K562 (cell line): ENCODE data around the gene SERTAD1. TPM values are rescaled to one million over a fixed set of nuclear protein-coding genes. Genes with fewer than 3 reads are reported as not detected.

ENCODE experiments used
- ARHGAP35 ChIP-seq: fragments of 450-650 bp; IDR thresholded peaks from 2 replicates; pipeline ENCODE4 v1.6.1; 2018; ENCODE audit not compliant: partially characterized antibody
- EP300 ChIP-seq: IDR thresholded peaks from 2 replicates; pipeline ENCODE4 v1.6.1; 2012; ENCODE audit warnings: low read length, improper control_type of control experiment
- FOXK2 ChIP-seq, 2 experiments: fragments of 450-650 bp; IDR thresholded peaks in 1 of 2; conservative IDR thresholded peaks in 1 of 2; 2 replicates each; pipeline ENCODE4 v1.6.1; 2016; ENCODE audit warnings: low read depth in 2 of 2, mild to moderate bottlenecking in 1 of 2
- FOXM1 ChIP-seq, 2 experiments: fragments of 450-650 bp in 1 of 2; sonication (generic) in 1 of 2; formaldehyde crosslinking in 1 of 2; IDR thresholded peaks; 2 replicates each; pipeline versions ENCODE4 v1.6.1 to v1.9.0; 2017 to 2022; ENCODE audit warnings: low read depth in 2 of 2, mild to moderate bottlenecking in 2 of 2, missing genetic modification reagents in 1 of 2, moderate library complexity in 1 of 2
- HDAC6 ChIP-seq: IDR thresholded peaks from 2 replicates; pipeline ENCODE4 v1.6.1; 2012; ENCODE audit warnings: low read depth, mild to moderate bottlenecking, control low read depth, inconsistent platforms, low read length, moderate library complexity
- MBD1 ChIP-seq: fragments of 250-450 bp; sonication (Bioruptor Pico); IDR thresholded peaks from 2 replicates; pipeline ENCODE4 v1.8.0; 2022; ENCODE audit warnings: inconsistent platforms
- MTA1 ChIP-seq: fragments of 450-650 bp; IDR thresholded peaks from 2 replicates; pipeline ENCODE4 v1.6.1; 2017; ENCODE audit warnings: borderline replicate concordance
- NCOA6 ChIP-seq: fragments of 450-650 bp; IDR thresholded peaks from 2 replicates; pipeline ENCODE4 v1.6.1; 2017; ENCODE audit warnings: mild to moderate bottlenecking
- NFE2 ChIP-seq: IDR thresholded peaks from 2 replicates; pipeline ENCODE4 v1.6.1; 2014; ENCODE audit warnings: antibody characterized with exemption, low read depth
- PML ChIP-seq: IDR thresholded peaks from 2 replicates; pipeline ENCODE4 v1.6.1; 2012; ENCODE audit warnings: low read length, inconsistent platforms
- POLR2A ChIP-seq: fragments of 450-650 bp; conservative IDR thresholded peaks from 2 replicates; pipeline ENCODE4 v1.6.1; 2016
- PRDM10 ChIP-seq: fragments of 450-650 bp; IDR thresholded peaks from 2 replicates; pipeline ENCODE4 v1.6.1; 2018; ENCODE audit not compliant: partially characterized antibody
- RBBP5 ChIP-seq: fragments of 200-600 bp; sonication (generic); IDR thresholded peaks from 2 replicates; pipeline ENCODE4 v1.6.1; 2012; ENCODE audit warnings: borderline replicate concordance, mild to moderate bottlenecking, low read length, control low read depth, inconsistent platforms; ENCODE audit not compliant: insufficient read depth, poor library complexity, severe bottlenecking
- RBM34 ChIP-seq: fragments of 200-400 bp; formaldehyde crosslinking; IDR thresholded peaks from 2 replicates; pipeline ENCODE4 v1.6.1; 2018; ENCODE audit warnings: low read length, borderline replicate concordance; ENCODE audit not compliant: insufficient read depth
- RCOR1 ChIP-seq, 2 experiments: IDR thresholded peaks; 2 replicates each; pipeline ENCODE4 v1.6.1; 2012; ENCODE audit warnings: low read depth in 2 of 2, low read length in 2 of 2, borderline replicate concordance in 1 of 2, improper control_type of control experiment in 1 of 2
- RUNX1 ChIP-seq: sonication (generic); IDR thresholded peaks from 2 replicates; pipeline ENCODE4 v1.6.1; 2016; ENCODE audit warnings: antibody characterized with exemption, low read depth
- TCF3 ChIP-seq: sonication (generic); formaldehyde crosslinking; IDR thresholded peaks from 2 replicates; pipeline ENCODE4 v1.4.0; 2020; ENCODE audit warnings: mild to moderate bottlenecking, missing genetic modification reagents
- TCFL5 ChIP-seq: fragments of 250-450 bp; sonication (Bioruptor Pico); conservative IDR thresholded peaks from 2 replicates; pipeline ENCODE4 v1.6.1; 2021; ENCODE audit warnings: mild to moderate bottlenecking, moderate library complexity, matching md5 sums
- TFAM ChIP-seq: fragments of 250-450 bp; sonication (Bioruptor Pico); conservative IDR thresholded peaks from 2 replicates; pipeline ENCODE4 v1.5.0; 2021; ENCODE audit warnings: mild to moderate bottlenecking, moderate library complexity
- VEZF1 ChIP-seq: fragments of 200-800 bp; sonication (Bioruptor generic); IDR thresholded peaks from 2 replicates; pipeline ENCODE4 v1.6.1; 2017; ENCODE audit warnings: missing genetic modification characterization, missing compliant biosample characterization
- ZNF764 ChIP-seq: fragments of 250-450 bp; sonication (Bioruptor Pico); IDR thresholded peaks from 2 replicates; pipeline ENCODE4 v1.4.0; 2020; ENCODE audit warnings: low read depth, mild to moderate bottlenecking, moderate library complexity
- polyA plus RNA-seq, 8 experiments: library from polyadenylated mRNA; depleted of rRNA in 4 of 8; stranded (reverse) in 5 of 8; unstranded in 3 of 8; fragments of >200 nt; fragmentation: Nextera tagmentation in 2 of 8; fragmentation: Illumina TruSeq in 1 of 8; extraction: Ambion mirVana in 2 of 8; extraction: Trizol in 1 of 8; gene quantifications; 2 replicates each; pipeline versions ENCODE4 v1.2.1 to v1.2.3, GENCODE V29; 2011 to 2014; ENCODE audit warnings: inconsistent platforms in 1 of 8, missing spikeins in 1 of 8
- total RNA-seq, 7 experiments: library from RNA; depleted of rRNA in 6 of 7; stranded (reverse); fragments of >200 nt in 6 of 7; fragmentation: Illumina TruSeq in 2 of 7; extraction: Trizol in 2 of 7; gene quantifications; 2 replicates each; pipeline versions ENCODE4 v1.2.1 to v1.2.3, GENCODE V29; 2011 to 2021; ENCODE audit warnings: low replicate concordance in 1 of 7

SERTAD1 gene
- total and polyA plus RNA-seq, 9 of the 15 experiments (the other 6 are each of a cell fraction or from before 2014, with no cell fraction given) = 0.15 to 8.7 (median 4.9) TPM

GRCh38 chr19:40444000-40444824 lies 18.4 kb upstream of the SERTAD1 start, which contains the start of gene SERTAD3 (continued):
- no peak for TF ChIP-seq MBD1 (CRISPR knock-in tag)
- TF ChIP-seq FOXM1 (IDR thresholded peaks at IDR 0.05; ENCODE audit: low read depth) = no peak
- TF ChIP-seq FOXM1 (CRISPR knock-in tag; IDR thresholded peaks at IDR 0.05; ENCODE audit: low read depth) = 0 out of 2 replicates have a peak, but pooled peaks have one; percentile 70
- peak; percentile 69; the same call in 1 of the 2 replicates for TF ChIP-seq MTA1
- no peak for TF ChIP-seq TFAM
- 0 out of 2 replicates have a peak, but pooled peaks have one; percentile 10 for TF ChIP-seq NCOA6
- TF ChIP-seq RUNX1 = no peak
- peak; percentile 3 for TF ChIP-seq ARHGAP35
- TF ChIP-seq HDAC6 = no peak
- TF ChIP-seq NFE2 = 0 out of 2 replicates have a peak, but pooled peaks have one; percentile 32
- no peak for TF ChIP-seq RBBP5
- no peak for TF ChIP-seq RBM34
- TF ChIP-seq POLR2A = peak; percentile 85
- TF ChIP-seq FOXK2 (conservative IDR thresholded peaks at IDR 0.05 in 1 of 2, IDR thresholded peaks at IDR 0.05 in 1 of 2; ENCODE audit: low read depth in 2 of 2) = peak in 1 of 2 experiments; percentile 35; a peak in 2 of 4 replicates
- TF ChIP-seq ZNF764 (CRISPR knock-in tag) = no peak
- TF ChIP-seq RCOR1 (IDR thresholded peaks at IDR 0.05; ENCODE audit: borderline replicate concordance in 1 of 2, low read depth in 2 of 2, low read length in 2 of 2) = 0 out of 4 replicates have a peak, but pooled peaks of 1 of the 2 experiments have one; percentile 25
- no peak for TF ChIP-seq TCFL5 (CRISPR knock-in tag)
- TF ChIP-seq TCF3 (CRISPR knock-in tag) = no peak
- peak; percentile 98 for TF ChIP-seq VEZF1
- TF ChIP-seq PRDM10 = peak; percentile 67
- TF ChIP-seq PML = peak; percentile 58; the same call in 1 of the 2 replicates
- TF ChIP-seq EP300 = no peak; the same call in 1 of the 2 replicates
